ENCODE measurements around the gene AAMP.
"Not testable (repeated sequence)": the region's sequence is repeated elsewhere in the genome, so short reads cannot be mapped to it uniquely, and the experiment has no call there.

The AAMP gene

GRCh38 chr2:218317303-218317630, 47.3 kb upstream of the AAMP start:
- Histone ChIP-seq H3K9me3 (ENCODE audit: insufficient read depth, low read length) (no peaks in the 10 kb centered on the region), H3F3A (ENCODE audit: insufficient read depth) (0 out of 2 replicates have a peak, but pooled peaks cover 4% of the 10 kb centered on the region), H3K9ac (ENCODE audit: low read length) (no peak overlapping the region), H3K4me2 (ENCODE audit: low read depth, low read length, poor library complexity, severe bottlenecking) (no peak overlapping the region), H2AFZ (ENCODE audit: low read depth, low read length, severe bottlenecking) (no peak overlapping the region), H3K4me3 (ENCODE audit: insufficient read depth, low read length, poor library complexity, severe bottlenecking) (no peak overlapping the region), H3K27ac (ENCODE audit: low read depth, low read length) (no peak overlapping the region), H3K9me2 (replicated peaks; ENCODE audit: insufficient read depth, low read length) (no peaks in the 10 kb centered on the region), H4K20me1 (ENCODE audit: low read depth, low read length) (no peaks in the 10 kb centered on the region), H3K27me3 (ENCODE audit: low read length) (no peaks in the 10 kb centered on the region), H3K36me3 (ENCODE audit: low read length) (no peaks in the 10 kb centered on the region), H3K79me2 (ENCODE audit: insufficient read depth, low read length) (no peaks in the 10 kb centered on the region)
- TF ChIP-seq CTCF (IDR thresholded peaks at IDR 0.05; ENCODE audit: insufficient read depth, low read length, poor library complexity, severe bottlenecking), result no peak
- no peak for TF ChIP-seq EZH2phosphoT487 (conservative IDR thresholded peaks at IDR 0.05; ENCODE audit: low read length)

GRCh38 chr2:218315397-218315796, 45.5 kb upstream of the AAMP start:
- no peaks in the 10 kb centered on the region for H4K20me1 ChIP-seq (ENCODE audit: low read depth, low read length)
- H3K27me3 ChIP-seq (ENCODE audit: low read length), result no peaks in the 10 kb centered on the region
- no peak overlapping the region for H3K27ac ChIP-seq (ENCODE audit: low read depth, low read length)
- TF ChIP-seq EZH2phosphoT487 (conservative IDR thresholded peaks at IDR 0.05; ENCODE audit: low read length) (no peak), CTCF (IDR thresholded peaks at IDR 0.05; ENCODE audit: insufficient read depth, low read length, poor library complexity, severe bottlenecking) (no peak)
- H3K79me2 ChIP-seq (ENCODE audit: insufficient read depth, low read length), result no peaks in the 10 kb centered on the region
- no peaks in the 10 kb centered on the region for H3F3A ChIP-seq (ENCODE audit: insufficient read depth)
- H2AFZ ChIP-seq (ENCODE audit: low read depth, low read length, severe bottlenecking), result no peak overlapping the region
- no peaks in the 10 kb centered on the region for H3K9me3 ChIP-seq (ENCODE audit: insufficient read depth, low read length)
- H3K4me3 ChIP-seq (ENCODE audit: insufficient read depth, low read length, poor library complexity, severe bottlenecking), result no peak overlapping the region
- no peaks in the 10 kb centered on the region for H3K9me2 ChIP-seq (replicated peaks; ENCODE audit: insufficient read depth, low read length)
- H3K4me2 ChIP-seq (ENCODE audit: low read depth, low read length, poor library complexity, severe bottlenecking), result no peak overlapping the region
- no peak overlapping the region for H3K9ac ChIP-seq (ENCODE audit: low read length)
- no peaks in the 10 kb centered on the region for H3K36me3 ChIP-seq (ENCODE audit: low read length)

- not testable (repeated sequence) for H4K20me1 ChIP-seq (ENCODE audit: low read depth, low read length); H2AFZ ChIP-seq (ENCODE audit: low read depth, low read length, severe bottlenecking); H3K79me2 ChIP-seq (ENCODE audit: insufficient read depth, low read length); H3K9ac ChIP-seq (ENCODE audit: low read length); H3K4me2 ChIP-seq (ENCODE audit: low read depth, low read length, poor library complexity, severe bottlenecking); H3K4me3 ChIP-seq (ENCODE audit: insufficient read depth, low read length, poor library complexity, severe bottlenecking); H3K36me3 ChIP-seq (ENCODE audit: low read length); H3K27me3 ChIP-seq (ENCODE audit: low read length); H3F3A ChIP-seq (ENCODE audit: insufficient read depth); H3K27ac ChIP-seq (ENCODE audit: low read depth, low read length); H3K9me3 ChIP-seq (ENCODE audit: insufficient read depth, low read length); H3K9me2 ChIP-seq (replicated peaks; ENCODE audit: insufficient read depth, low read length)
Measured at GRCh38 chr2:218314764-218315163, 44.8 kb upstream of the AAMP start.

DNA sequence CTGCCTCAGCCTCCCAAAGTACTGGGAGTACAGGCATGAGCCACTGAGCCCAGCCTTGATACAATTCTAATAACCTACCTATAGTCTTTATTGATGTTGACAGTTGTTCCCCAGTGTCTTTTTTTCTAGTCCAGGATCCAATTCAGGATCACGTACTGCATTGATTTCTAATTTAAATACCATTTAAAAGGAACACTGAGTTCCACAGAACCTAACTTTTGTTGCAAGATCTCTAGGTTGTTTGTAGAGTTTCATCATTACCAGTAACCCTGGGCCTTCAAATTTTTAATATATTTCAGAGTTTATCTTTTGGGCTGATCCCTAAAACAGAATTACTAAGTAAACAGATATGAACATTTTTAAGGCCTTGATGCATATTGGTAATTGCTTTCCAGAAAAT, 43.4 kb upstream of the AAMP start:
- H3K4me2 ChIP-seq (ENCODE audit: low read depth, low read length, poor library complexity, severe bottlenecking), result no peak overlapping the region
- H3K9ac ChIP-seq (ENCODE audit: low read length), result no peak overlapping the region
- no peaks in the 10 kb centered on the region for H3K36me3 ChIP-seq (ENCODE audit: low read length)
- no peak overlapping the region for H3K4me3 ChIP-seq (ENCODE audit: insufficient read depth, low read length, poor library complexity, severe bottlenecking)
- TF ChIP-seq EZH2phosphoT487 (conservative IDR thresholded peaks at IDR 0.05; ENCODE audit: low read length), result no peak
- TF ChIP-seq CTCF (IDR thresholded peaks at IDR 0.05; ENCODE audit: insufficient read depth, low read length, poor library complexity, severe bottlenecking), result no peak
- H3K9me2 ChIP-seq (replicated peaks; ENCODE audit: insufficient read depth, low read length), result no peaks in the 10 kb centered on the region
- no peaks in the 10 kb centered on the region for H3K27me3 ChIP-seq (ENCODE audit: low read length)
- no peaks in the 10 kb centered on the region for H3K9me3 ChIP-seq (ENCODE audit: insufficient read depth, low read length)
- no peaks in the 10 kb centered on the region for H3F3A ChIP-seq (ENCODE audit: insufficient read depth)
- no peak overlapping the region for H2AFZ ChIP-seq (ENCODE audit: low read depth, low read length, severe bottlenecking)
- H4K20me1 ChIP-seq (ENCODE audit: low read depth, low read length), result no peaks in the 10 kb centered on the region
- no peak overlapping the region for H3K27ac ChIP-seq (ENCODE audit: low read depth, low read length)
- no peaks in the 10 kb centered on the region for H3K79me2 ChIP-seq (ENCODE audit: insufficient read depth, low read length)

All from SU-DHL-6 (cell line).